Measurements from ENCODE around the gene VCX.

DNA sequence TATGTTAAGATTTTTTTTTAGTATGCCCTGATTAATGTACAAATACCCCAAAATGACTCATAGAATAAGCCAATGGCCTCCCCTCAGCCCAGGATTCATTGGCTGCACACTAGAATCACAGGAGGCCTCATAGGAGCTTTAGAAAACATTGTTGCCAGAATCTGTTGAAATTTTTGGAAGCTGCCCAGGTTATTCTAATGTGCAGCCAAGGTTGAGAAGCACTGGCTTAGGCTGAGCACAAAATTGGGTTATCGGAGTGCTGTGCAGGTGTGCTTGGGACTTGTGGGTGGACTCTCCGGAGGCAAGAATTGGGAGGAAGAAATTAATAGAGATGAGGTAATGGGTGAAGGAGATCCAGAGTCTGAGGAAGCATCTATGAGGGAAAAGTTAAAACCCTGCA, 41.3 kb upstream of the VCX start:
- TF ChIP-seq, protein P1, sequence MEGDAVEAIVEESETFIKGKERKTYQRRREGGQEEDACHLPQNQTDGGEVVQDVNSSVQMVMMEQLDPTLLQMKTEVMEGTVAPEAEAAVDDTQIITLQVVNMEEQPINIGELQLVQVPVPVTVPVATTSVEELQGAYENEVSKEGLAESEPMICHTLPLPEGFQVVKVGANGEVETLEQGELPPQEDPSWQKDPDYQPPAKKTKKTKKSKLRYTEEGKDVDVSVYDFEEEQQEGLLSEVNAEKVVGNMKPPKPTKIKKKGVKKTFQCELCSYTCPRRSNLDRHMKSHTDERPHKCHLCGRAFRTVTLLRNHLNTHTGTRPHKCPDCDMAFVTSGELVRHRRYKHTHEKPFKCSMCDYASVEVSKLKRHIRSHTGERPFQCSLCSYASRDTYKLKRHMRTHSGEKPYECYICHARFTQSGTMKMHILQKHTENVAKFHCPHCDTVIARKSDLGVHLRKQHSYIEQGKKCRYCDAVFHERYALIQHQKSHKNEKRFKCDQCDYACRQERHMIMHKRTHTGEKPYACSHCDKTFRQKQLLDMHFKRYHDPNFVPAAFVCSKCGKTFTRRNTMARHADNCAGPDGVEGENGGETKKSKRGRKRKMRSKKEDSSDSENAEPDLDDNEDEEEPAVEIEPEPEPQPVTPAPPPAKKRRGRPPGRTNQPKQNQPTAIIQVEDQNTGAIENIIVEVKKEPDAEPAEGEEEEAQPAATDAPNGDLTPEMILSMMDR (optimal IDR thresholded peaks at IDR 0.05 in 1 of 3, IDR thresholded peaks at IDR 0.05 in 1 of 3, conservative IDR thresholded peaks at IDR 0.05 in 1 of 3; ENCODE audit: extremely low read depth in 1 of 3, insufficient read depth in 2 of 3, low read length in 3 of 3): no peak
- TF ChIP-seq EZH2 (IDR thresholded peaks at IDR 0.05; ENCODE audit: low read length): no peak

Measured in keratinocyte (primary cell).